ENCODE results near the gene NEUROD2. TPM values are rescaled to one million over a fixed set of nuclear protein-coding genes. Genes with fewer than 3 reads are reported as not detected.

NEUROD2 gene
- total and polyA plus RNA-seq, 8 donors = 0.03 to 0.31 (median 0.25) TPM; not detected in 5

DNA sequence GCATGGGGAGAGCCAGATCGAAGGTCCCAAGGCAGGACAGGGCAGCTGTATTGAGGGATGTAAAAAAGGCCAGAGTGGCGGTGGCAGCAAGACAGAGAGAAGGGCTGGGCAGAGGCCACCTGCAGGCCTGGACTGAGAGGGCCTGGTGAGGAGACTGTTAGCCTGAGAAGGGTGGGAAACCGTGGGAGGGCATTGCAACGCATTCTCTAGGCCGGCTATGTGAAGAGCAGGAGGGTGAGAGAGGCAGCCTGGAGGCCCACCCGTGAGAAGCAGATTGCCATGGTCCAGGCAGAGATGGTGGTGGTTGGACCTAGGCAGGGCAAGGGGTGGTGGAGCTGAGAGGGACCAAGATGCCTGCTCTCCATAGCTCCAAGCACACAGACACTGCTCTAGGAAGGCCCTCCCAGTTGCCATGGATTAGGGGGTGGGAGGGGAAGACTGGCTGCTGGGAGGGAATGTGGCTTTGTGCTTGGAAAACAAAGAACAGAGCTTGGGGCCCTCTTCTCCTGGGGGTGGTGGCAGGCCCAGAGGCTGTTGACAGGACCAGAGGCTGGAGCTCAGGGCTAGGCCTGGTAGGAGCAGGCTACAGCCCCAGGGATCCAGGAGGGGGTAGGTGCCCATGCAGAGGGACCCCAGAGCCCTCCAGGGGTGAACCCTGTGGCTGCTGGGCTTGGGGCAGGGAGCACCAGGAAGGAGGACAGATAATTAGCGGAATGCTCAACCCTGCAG is 45.0 kb upstream of the NEUROD2 start:
- no peak overlapping the region for H3K4me3 ChIP-seq
- peak in 1 of 2 donors; percentile 62 for DNase-seq
- peaks cover 0 to 43% (median 34%) of the 10 kb centered on the region in 4 donors for H3K36me3 ChIP-seq
- TF ChIP-seq POLR2AphosphoS5 (IDR thresholded peaks at IDR 0.05) = no peak
- no peak for TF ChIP-seq POLR2A (IDR thresholded peaks at IDR 0.05)
- TF ChIP-seq, protein P1, sequence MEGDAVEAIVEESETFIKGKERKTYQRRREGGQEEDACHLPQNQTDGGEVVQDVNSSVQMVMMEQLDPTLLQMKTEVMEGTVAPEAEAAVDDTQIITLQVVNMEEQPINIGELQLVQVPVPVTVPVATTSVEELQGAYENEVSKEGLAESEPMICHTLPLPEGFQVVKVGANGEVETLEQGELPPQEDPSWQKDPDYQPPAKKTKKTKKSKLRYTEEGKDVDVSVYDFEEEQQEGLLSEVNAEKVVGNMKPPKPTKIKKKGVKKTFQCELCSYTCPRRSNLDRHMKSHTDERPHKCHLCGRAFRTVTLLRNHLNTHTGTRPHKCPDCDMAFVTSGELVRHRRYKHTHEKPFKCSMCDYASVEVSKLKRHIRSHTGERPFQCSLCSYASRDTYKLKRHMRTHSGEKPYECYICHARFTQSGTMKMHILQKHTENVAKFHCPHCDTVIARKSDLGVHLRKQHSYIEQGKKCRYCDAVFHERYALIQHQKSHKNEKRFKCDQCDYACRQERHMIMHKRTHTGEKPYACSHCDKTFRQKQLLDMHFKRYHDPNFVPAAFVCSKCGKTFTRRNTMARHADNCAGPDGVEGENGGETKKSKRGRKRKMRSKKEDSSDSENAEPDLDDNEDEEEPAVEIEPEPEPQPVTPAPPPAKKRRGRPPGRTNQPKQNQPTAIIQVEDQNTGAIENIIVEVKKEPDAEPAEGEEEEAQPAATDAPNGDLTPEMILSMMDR (IDR thresholded peaks at IDR 0.05) = no peak
- TF ChIP-seq EP300 (IDR thresholded peaks at IDR 0.05) = no peak
- intact Hi-C loops (cut with DNase I; ENCODE audit: low total_unique reads) = no loop called here
- no peaks in the 10 kb centered on the region for H3K27me3 ChIP-seq
- WGBS, 5 donors = 42 to 59% (median 46%) methylated on average over 7 of the region's 7 CpGs
- peak overlapping the region; percentile 5 to 52 (median 35) for H3K27ac ChIP-seq
- peaks cover 18 to 46% (median 26%) of the 10 kb centered on the region in 4 donors for H3K4me1 ChIP-seq
- H3K9me3 ChIP-seq = no peaks in the 10 kb centered on the region

- intact Hi-C loops (cut with DNase I; ENCODE audit: low total_unique reads) = no loop called here
- Histone ChIP-seq H3K27ac (peak overlapping the region; percentile 9 to 52 (median 35)), H3K36me3 (peaks cover 0 to 36% (median 28%) of the 10 kb centered on the region in 4 donors), H3K4me3 (no peak overlapping the region), H3K4me1 (peaks cover 18 to 46% (median 26%) of the 10 kb centered on the region in 4 donors), H3K9me3 (no peaks in the 10 kb centered on the region), H3K27me3 (no peaks in the 10 kb centered on the region)
- no peak for TF ChIP-seq POLR2AphosphoS5 (IDR thresholded peaks at IDR 0.05)
- TF ChIP-seq POLR2A (IDR thresholded peaks at IDR 0.05) = no peak
- TF ChIP-seq, protein P1 (IDR thresholded peaks at IDR 0.05) = no peak
- TF ChIP-seq EP300 (IDR thresholded peaks at IDR 0.05) = no peak
- WGBS, 5 donors = 34 to 62% (median 40%) methylated on average over 7 to 8 of the region's 8 CpGs
- DNase-seq = no peak
These were observed 44.3 kb upstream of the NEUROD2 start for GRCh38 chr17:39651923-39652586.

DNA sequence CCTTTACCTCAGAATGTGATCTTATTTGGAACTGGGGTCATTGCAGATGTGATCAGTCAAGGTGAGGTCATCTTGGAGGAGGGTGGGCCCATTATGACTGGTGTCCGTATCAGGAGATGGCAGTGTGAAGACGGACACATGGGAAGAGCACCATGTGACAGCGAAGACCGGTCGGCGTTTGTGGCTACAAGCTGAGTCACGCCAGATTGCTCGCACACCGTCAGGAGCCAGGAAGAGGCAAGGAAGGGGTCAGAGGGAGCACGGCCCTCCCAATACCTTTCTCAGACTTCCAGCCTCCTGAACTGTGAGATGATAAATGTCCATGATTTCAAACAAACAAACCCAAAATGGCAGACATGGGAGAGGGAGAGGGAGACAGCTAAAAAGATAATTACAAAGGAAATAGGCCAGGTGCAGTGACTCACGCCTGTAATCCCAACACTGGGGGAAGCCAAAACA is 42.4 kb upstream of the NEUROD2 start:
- H3K4me3 ChIP-seq = no peak overlapping the region
- no peaks in the 10 kb centered on the region for H3K27me3 ChIP-seq
- peaks cover 18 to 47% (median 26%) of the 10 kb centered on the region in 4 donors for H3K4me1 ChIP-seq
- WGBS, 5 donors = 89 to 96% (median 91%) methylated on average over 11 of the region's 11 CpGs
- H3K27ac ChIP-seq = no peak overlapping the region
- TF ChIP-seq, protein P1 (IDR thresholded peaks at IDR 0.05) = no peak
- TF ChIP-seq POLR2A (IDR thresholded peaks at IDR 0.05) (no peak), POLR2AphosphoS5 (IDR thresholded peaks at IDR 0.05) (no peak), EP300 (IDR thresholded peaks at IDR 0.05) (no peak)
- no peaks in the 10 kb centered on the region for H3K9me3 ChIP-seq
- peaks cover 0 to 17% (median 13%) of the 10 kb centered on the region in 4 donors for H3K36me3 ChIP-seq
- intact Hi-C loops (cut with DNase I; ENCODE audit: low total_unique reads) = no loop called here
- DNase-seq = no peak

GRCh38 chr17:39648616-39649366 is 41.1 kb upstream of the NEUROD2 start:
- H3K36me3 ChIP-seq = peaks cover 0 to 6% (median 2%) of the 10 kb centered on the region in 4 donors
- no peaks in the 10 kb centered on the region for H3K27me3 ChIP-seq
- no peak for TF ChIP-seq POLR2AphosphoS5 (IDR thresholded peaks at IDR 0.05)
- no peak for TF ChIP-seq POLR2A (IDR thresholded peaks at IDR 0.05)
- no peak for TF ChIP-seq EP300 (IDR thresholded peaks at IDR 0.05)
- TF ChIP-seq, protein P1 (IDR thresholded peaks at IDR 0.05) = no peak
- no peak overlapping the region for H3K4me3 ChIP-seq
- WGBS, 5 donors = 77 to 86% (median 81%) methylated on average over 15 of the region's 15 CpGs
- no peaks in the 10 kb centered on the region for H3K9me3 ChIP-seq
- intact Hi-C loops (cut with DNase I; ENCODE audit: low total_unique reads) = no loop called here
- DNase-seq = no peak
- H3K4me1 ChIP-seq = peaks cover 18 to 54% (median 33%) of the 10 kb centered on the region in 4 donors
- H3K27ac ChIP-seq = no peak overlapping the region
